Heart left ventricle (tissue), 13 donors: ENCODE results near the gene PHETA2.

ENCODE experiments used
- POLR2A ChIP-seq, 2 donors: fragments of 450-650 bp; IDR thresholded peaks; one replicate each; pipeline ENCODE4 v1.6.1; 2017; ENCODE audit warnings: antibody characterized with exemption in 2 of 2, mild to moderate bottlenecking in 2 of 2, moderate library complexity in 2 of 2
- TF ChIP-seq, protein P1 (sequence below), 12 donors: fragments of 200-600 bp; sonication (generic) in 4 of 12; IDR thresholded peaks; one replicate each; pipeline versions ENCODE4 v1.5.0 to v1.8.0; 2018 to 2022; ENCODE audit warnings: antibody characterized with exemption in 12 of 12, mild to moderate bottlenecking in 5 of 12
- donor health status: ischemic (EF 13 %, LVEDD 7.1; RV severe dilation, severe dysfunction).
- donor health status: DM: no; HTN: yes; CAD: no.
- donor health status: DM: no; HTN: no; CAD: no.
- donor health status: ischemic (EF 25% LVEDD 6.9; RV normal size, moderate dysfunction).
- donor health status: ischemic (EF 25% LVEDD 5.7; RV mildly dilated, moderate dysfunction).
- donor health status: ischemic (EF 35%, LVEDD 5.7; RV mildly dilated, moderate dysfunction).
- donor health status: nonischemic (EF 11% LVEDD 7.7; RV severe dilation, severe dysfunction).
- donor health status: DM: yes; HTN: yes; CAD: no.
- donor health status: PGD.
- donor health status: ischemic (EF 29% LVEDD 5.4; RV normal size, mild dysfunction).
- donor health status: nonischemic (EF 23%, LVEDD 6.1; RV moderate dilation, normal function).

DNA sequence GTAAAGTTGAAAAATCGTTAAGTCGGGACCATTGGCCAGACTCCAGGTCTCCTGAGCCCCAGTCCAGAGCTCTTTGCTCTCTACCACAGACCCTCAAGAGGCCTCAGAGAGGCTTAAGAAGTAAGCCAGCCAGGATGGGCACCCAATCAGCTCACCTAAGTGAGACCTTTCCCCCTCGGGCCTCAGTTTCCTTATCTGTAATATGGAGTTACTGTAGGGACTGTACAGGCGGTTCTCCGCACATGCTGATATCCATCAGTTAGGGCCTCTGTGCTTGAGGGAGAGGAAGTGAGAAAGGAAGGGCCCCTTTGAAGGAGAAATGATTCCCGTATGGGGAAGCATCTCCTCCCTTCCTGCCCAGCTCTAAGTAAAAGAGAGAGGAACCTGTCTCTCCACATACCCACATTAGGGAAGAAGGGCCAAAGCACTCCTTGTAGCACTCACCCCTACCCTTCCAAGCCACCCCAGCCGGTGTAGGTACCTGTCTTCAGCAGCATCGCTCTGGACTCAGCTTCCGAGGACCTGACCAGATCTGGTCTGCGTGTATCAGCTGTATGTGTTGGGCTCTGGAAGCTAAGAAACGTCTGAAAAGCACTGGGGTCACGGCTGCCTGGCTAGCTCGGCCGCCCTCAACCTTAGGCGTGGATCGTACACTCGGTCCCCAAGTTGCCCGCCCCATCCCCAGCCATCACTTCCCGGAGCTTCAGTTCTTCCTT, 4.1 kb upstream of the PHETA2 start:
- no peak for TF ChIP-seq POLR2A (IDR thresholded peaks at IDR 0.05)
- TF ChIP-seq, protein P1, sequence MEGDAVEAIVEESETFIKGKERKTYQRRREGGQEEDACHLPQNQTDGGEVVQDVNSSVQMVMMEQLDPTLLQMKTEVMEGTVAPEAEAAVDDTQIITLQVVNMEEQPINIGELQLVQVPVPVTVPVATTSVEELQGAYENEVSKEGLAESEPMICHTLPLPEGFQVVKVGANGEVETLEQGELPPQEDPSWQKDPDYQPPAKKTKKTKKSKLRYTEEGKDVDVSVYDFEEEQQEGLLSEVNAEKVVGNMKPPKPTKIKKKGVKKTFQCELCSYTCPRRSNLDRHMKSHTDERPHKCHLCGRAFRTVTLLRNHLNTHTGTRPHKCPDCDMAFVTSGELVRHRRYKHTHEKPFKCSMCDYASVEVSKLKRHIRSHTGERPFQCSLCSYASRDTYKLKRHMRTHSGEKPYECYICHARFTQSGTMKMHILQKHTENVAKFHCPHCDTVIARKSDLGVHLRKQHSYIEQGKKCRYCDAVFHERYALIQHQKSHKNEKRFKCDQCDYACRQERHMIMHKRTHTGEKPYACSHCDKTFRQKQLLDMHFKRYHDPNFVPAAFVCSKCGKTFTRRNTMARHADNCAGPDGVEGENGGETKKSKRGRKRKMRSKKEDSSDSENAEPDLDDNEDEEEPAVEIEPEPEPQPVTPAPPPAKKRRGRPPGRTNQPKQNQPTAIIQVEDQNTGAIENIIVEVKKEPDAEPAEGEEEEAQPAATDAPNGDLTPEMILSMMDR (IDR thresholded peaks at IDR 0.05): no peak
